Hematopoietic multipotent progenitor cell treated with erythropoietin and hydrocortisone succinate and interleukin-3 and kit ligand, for 4 days (in vitro differentiated cells): Measurements from ENCODE around the gene PNO1.
"Not testable (repeated sequence)": the region's sequence is repeated elsewhere in the genome, so short reads cannot be mapped to it uniquely, and the experiment has no call there.

ENCODE experiments used
- DNase-seq: peaks from one replicate; pipeline ENCODE4 v3.0.0-alpha.2; 2015

PNO1 gene

GRCh38 chr2:68158134-68158447, 403 bp downstream of the PNO1 start:
- DNase-seq: no peak

GRCh38 chr2:68163641-68164040, 6.0 kb downstream of the PNO1 start:
- no peak for DNase-seq

- no peak for DNase-seq
Measured at GRCh38 chr2:68167186-68167585, 9.5 kb downstream of the PNO1 start.

DNA sequence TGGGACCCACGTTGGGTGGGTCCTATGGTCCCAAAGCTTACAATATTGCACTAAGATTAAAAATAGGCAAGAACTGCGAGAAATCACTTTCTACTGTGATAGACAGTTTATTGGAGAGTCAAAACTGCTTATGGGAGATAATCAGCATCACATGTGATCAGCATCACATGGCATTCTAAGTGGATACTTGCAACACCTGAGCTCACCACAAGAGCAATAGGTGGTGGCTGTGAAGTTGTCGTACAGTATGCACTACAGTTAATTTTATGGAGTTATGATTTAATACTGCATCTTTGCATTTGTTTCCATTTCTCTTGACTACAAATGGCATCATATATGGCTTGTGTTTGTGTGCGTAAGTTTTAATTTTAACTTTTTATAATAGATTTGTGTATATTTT, 11.6 kb downstream of the PNO1 start:
- no peak for DNase-seq

DNA sequence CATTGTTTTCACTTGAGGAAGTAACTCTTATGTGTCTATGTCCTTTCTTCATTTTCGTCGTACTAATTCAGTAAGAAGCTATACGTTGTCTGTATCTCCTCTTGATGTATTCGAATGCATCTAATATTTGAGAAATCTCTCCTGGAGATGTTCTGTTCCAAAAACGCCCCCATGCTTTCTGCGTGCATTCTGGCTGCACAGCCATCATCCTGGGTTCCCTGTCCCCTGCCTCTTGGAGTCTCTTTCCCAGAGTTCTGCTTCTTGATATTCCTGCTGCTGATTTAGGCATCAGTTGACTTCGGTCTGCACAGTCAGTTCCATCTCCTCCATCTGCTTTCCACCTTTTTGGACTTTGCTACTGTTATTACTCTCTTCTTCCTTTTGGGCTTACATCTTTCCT, 13.5 kb downstream of the PNO1 start:
- no peak for DNase-seq

- DNase-seq: no peak
Measured at GRCh38 chr2:68171684-68172083, 14.0 kb downstream of the PNO1 start.

- no peak for DNase-seq
Measured at GRCh38 chr2:68172521-68172920, 14.8 kb downstream of the PNO1 start.

GRCh38 chr2:68172990-68173700, 15.5 kb downstream of the PNO1 start:
- peak; percentile 86 for DNase-seq

GRCh38 chr2:68175210-68175609, 17.5 kb downstream of the PNO1 start:
- not testable (repeated sequence) for DNase-seq

DNA sequence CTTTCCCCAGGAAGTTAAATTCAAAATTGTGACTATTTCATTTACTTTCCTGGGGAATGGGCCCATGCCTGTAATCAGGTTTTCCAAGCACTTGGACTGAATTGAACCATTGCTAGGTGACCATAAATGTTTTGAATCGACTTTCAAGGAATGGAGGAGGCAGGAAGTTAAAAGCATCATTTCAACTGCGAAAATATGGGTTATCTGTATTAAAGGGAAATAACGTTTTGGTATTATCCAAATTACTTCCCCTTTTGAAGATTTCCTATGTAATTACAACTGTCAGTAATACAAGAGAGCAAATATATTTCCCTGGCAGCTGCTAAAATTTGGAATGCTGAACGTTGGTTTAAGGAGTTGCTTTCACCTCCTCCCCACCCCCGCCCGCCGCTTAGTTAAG, 19.0 kb downstream of the PNO1 start:
- peak; percentile 46 for DNase-seq

- DNase-seq: no peak
Measured at GRCh38 chr2:68177541-68177940, 19.9 kb downstream of the PNO1 start.

DNA sequence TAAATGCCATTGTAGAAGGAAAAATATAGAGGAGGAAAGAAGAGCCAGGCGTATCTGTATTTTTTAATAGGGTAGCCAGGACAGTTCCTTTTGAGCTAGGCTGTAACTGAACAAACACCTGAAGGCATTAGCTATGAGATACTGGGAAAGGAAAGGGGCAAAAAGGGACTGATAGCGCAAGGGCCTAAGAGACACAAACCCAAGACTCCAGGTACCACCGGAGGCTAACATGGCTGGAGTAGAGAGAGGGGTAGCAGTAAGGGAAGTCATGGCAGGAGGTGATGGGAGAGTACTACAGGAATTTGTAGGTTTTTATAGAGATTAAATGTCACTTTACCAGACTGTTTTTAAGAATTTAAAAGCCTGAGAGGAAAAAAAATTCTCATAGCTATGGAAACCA, 20.7 kb downstream of the PNO1 start:
- no peak for DNase-seq

DNA sequence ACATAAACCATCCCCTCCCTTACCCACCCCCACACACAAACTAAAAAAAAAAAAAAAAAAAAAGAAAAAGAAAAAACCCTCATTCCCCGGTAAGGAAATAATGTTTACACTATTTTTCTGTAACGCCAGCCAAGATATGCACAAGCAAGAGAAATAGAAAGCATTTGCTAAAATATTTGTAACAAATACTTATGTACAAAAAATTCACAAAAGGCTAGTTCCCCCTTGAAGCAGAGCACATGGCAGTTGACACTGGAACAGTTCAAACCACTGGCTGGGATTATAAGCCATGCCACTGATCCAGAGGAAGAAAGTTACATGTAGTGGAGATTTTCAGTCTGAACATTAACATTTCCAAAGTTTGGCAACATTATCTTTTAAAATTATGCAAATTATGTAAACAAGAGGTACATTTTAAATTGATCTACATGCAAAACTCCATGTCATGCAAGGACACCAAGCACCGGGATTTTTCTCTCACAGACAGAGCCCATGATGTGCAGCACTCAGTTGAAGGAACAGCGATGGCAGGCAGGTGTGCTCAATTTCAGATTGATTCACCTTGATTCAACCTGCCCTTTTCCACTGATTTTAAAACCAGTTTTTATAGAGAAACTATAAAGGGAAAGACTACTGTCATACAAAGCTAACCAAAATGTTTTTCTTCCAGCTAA, 21.4 kb downstream of the PNO1 start:
- no peak for DNase-seq

DNA sequence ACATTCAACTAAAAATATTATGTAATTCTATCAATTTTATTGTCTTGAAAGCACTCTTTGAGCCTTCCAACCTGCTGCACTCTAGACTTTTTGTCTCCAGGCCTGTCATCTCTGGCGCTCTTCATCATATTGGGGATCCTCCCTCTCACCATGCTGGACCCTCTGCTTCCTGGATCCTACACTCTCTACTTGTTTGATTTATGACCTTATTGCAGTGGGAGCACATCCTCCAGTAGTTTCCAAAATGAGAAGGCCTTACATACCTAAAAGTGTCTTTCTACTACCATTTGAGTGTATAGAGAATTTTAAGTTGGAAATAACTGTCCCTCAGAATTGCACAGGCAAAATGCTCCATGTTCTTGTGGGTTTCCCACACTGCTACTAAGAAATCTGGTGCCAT, 25.2 kb downstream of the PNO1 start:
- no peak for DNase-seq

DNA sequence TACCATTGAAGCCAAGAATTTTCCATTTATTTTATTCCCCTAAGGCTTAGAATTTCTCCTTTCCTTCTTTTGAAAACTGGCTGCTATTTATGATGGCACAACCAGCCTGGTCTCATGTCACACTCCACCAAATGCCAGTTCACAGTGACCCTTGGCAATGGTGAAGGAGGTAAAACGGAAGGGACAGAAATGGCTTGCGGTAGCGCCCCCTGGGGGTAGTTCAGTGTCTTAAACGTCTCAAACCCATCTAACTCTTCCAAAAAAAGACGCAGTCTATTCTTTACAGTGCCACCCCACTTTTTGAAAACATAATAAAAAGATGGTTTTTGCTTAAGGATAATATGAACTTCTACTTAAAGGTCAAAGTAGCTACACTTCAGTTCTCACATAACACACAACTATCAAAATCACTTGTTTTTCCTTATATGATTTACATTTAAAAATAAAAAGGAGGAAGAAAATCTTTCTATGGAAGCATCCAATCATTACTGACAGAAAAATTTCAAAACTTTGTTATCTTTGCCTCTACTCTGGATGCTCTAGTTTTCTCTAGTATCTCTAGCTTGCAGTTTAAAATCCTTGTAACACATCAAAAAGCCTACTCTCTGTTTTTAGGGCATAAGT, 28.0 kb downstream of the PNO1 start:
- peak; percentile 87 for DNase-seq

GRCh38 chr2:68187329-68187728, 29.6 kb downstream of the PNO1 start:
- no peak for DNase-seq

DNA sequence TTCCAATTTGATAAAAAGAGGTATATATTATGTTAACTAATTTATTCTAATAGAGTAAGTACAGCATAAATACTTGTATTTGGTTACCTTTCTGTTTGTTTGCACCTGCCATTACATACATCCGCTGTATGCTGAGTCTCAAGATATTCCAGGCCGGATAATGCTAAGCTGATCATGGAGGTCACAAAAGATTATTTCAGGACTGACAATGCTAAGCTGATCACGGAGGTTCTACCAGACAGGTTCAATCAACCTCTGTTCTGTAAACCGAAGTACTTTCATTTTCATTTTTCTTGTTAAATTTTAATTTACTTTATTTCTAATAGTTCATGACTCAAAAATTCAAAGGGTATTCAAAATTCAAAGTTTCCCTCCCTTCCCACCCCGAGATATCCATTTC, 31.1 kb downstream of the PNO1 start:
- DNase-seq: no peak

- no peak for DNase-seq
Measured at GRCh38 chr2:68189991-68190784, 32.5 kb downstream of the PNO1 start.

DNA sequence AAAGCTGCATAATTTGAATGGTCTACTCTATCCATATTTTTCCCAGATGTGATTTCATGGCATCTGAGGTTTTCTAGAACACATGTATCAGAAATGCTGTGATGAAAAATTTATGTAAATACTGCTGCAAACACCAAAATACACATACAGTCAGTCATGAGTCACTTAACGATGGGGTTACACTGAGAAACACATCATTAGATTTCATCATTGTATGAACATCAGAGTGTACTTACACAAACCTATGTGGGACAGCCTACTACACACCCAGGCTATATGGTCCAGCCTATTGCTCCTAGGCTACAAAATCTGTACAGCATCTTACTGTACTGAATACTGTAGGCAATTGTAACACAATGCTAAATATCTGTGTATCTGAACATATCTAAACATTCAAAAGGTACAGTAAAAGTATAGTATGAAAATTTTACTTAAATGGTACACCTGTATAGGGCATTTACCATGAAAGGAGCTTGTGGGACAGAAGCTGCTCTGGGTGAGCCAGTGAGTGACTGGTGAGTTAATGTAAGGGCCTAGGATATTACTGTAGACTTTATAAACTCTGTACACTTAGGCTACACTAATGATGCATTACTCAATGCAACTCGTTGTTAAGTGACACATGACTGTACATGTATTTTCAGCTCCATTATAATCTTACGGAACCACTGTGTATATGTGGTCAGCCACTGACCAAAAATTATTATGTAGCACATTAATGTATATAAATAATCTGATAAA, 33.5 kb downstream of the PNO1 start:
- no peak for DNase-seq

- DNase-seq: peak; percentile 53
Measured at GRCh38 chr2:68193144-68193543, 35.5 kb downstream of the PNO1 start.

DNA sequence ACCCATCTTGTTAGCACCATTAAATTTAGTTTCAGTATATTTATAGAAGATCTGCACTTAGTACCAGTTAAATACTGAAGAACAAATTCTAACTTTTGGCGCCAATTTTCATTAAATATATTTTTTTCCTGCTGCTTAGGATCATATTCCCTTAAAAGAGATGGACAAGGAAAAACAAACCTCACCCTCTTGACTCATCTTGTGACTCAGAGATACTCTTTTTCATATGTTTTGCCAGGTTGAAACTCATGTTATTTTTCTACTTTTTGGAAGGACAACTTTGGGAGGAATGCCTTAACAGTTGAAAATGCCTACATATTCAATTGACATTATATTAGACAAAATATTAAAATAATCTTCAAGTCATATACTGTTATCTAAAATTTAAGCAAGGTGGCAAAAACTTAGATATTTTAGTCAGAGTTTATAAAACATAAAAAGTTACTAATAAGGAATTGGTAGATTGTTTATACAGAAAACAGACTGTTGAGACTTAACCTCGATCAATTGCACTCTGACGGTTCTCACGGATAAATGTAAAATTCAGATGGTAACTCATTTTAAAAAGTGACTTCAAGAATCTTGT, 36.2 kb downstream of the PNO1 start:
- no peak for DNase-seq

DNA sequence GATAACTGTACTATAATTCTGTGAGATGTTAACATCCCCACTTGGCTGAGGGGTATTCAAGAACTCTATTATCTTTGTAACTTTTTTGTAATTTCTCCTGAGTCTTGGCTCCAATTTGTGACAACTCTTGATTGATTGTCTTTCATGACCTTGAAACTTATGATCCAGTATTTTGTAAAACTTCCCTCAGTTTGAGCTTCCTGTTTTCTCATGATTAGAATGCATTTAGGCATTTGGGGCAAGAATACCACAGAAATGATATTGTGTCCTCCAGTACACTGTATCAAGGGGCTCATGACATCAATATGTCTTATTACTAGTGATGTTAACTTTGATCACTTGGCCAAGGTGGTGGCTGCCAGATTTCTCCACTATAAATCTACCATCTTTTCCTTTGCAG, 37.4 kb downstream of the PNO1 start:
- DNase-seq: no peak
